WTC11 (cell line): Measurements from ENCODE around the gene ARHGAP23. TPM values are rescaled to one million over a fixed set of nuclear protein-coding genes. Genes with fewer than 3 reads are reported as not detected.

Experiments used
- ATAC-seq: fragments of 200-7000 bp; cut with Tn5 transposase; 2 replicates; pipeline ENCODE4 v1.10.0; 2021; ENCODE audit warnings: mild to moderate bottlenecking, moderate library complexity
- CTCF ChIA-PET: fragments of 300-600 bp; sonication (Branson Sonifier 250); formaldehyde crosslinking; loops from one replicate; lab custom pipeline; 2021; ENCODE audit warnings: antibody characterized with exemption; lab: Charles Lee
- POLR2A ChIA-PET: fragments of 350-600 bp; sonication (Branson Sonifier 250); formaldehyde crosslinking; loops from one replicate; lab custom pipeline; 2021; ENCODE audit warnings: antibody characterized with exemption; lab: Charles Lee
- DNase-seq: peaks from one replicate; pipeline ENCODE4 v3.0.0; 2021; ENCODE audit warnings: low spot score
- H3K27ac Mint-ChIP-seq: 2 replicates; pipeline ENCODE4 v1.8.0; 2021; ENCODE audit warnings: mixed read lengths
- H3K27me3 Mint-ChIP-seq: 2 replicates; pipeline ENCODE4 v1.8.0; 2021; ENCODE audit warnings: low read depth, mild to moderate bottlenecking, moderate library complexity, mixed read lengths
- H3K36me3 Mint-ChIP-seq: 2 replicates; pipeline ENCODE4 v1.8.0; 2021; ENCODE audit warnings: mixed read lengths
- H3K4me1 Mint-ChIP-seq: 2 replicates; pipeline ENCODE4 v1.8.0; 2022; ENCODE audit warnings: mixed read lengths
- H3K4me3 Mint-ChIP-seq: 2 replicates; pipeline ENCODE4 v1.8.0; 2021; ENCODE audit warnings: mild to moderate bottlenecking, moderate library complexity, mixed read lengths
- H3K9me3 Mint-ChIP-seq: 2 replicates; pipeline ENCODE4 v1.8.0; 2021; ENCODE audit warnings: mixed read lengths
- CBFB ChIP-seq: sonication (generic); formaldehyde crosslinking; IDR thresholded peaks from 2 replicates; pipeline ENCODE4 v1.8.1; 2022; ENCODE audit warnings: mild to moderate bottlenecking, low read depth, missing genetic modification reagents
- ELF4 ChIP-seq: sonication (generic); formaldehyde crosslinking; IDR thresholded peaks from 2 replicates; pipeline ENCODE4 v1.8.1; 2022; ENCODE audit warnings: low read depth, mild to moderate bottlenecking, moderate library complexity, missing genetic modification reagents
- ETV6 ChIP-seq: sonication (generic); formaldehyde crosslinking; IDR thresholded peaks from 2 replicates; pipeline ENCODE4 v1.8.1; 2022; ENCODE audit warnings: mild to moderate bottlenecking, missing genetic modification reagents
- GTF2I ChIP-seq: fragments of 250-450 bp; sonication (Bioruptor Pico); conservative IDR thresholded peaks from 2 replicates; pipeline ENCODE4 v1.4.0; 2021; ENCODE audit warnings: mild to moderate bottlenecking
- NR1H2 ChIP-seq: sonication (generic); formaldehyde crosslinking; IDR thresholded peaks from 2 replicates; pipeline ENCODE4 v1.9.0; 2021; ENCODE audit warnings: mild to moderate bottlenecking, moderate library complexity, missing genetic modification reagents
- PRRX2 ChIP-seq: fragments of 250-450 bp; sonication (Bioruptor Pico); IDR thresholded peaks from 2 replicates; pipeline ENCODE4 v1.8.0; 2021; ENCODE audit warnings: mild to moderate bottlenecking
- RELA ChIP-seq: sonication (generic); formaldehyde crosslinking; IDR thresholded peaks from 2 replicates; pipeline ENCODE4 v1.8.1; 2022; ENCODE audit warnings: missing genetic modification reagents, mild to moderate bottlenecking, borderline replicate concordance
- SP1 ChIP-seq: sonication (generic); formaldehyde crosslinking; conservative IDR thresholded peaks from 2 replicates; pipeline ENCODE4 v1.8.1; 2022; ENCODE audit warnings: missing genetic modification reagents
- TCF7 ChIP-seq: sonication (generic); formaldehyde crosslinking; IDR thresholded peaks from 2 replicates; pipeline ENCODE4 v1.8.0; 2022; ENCODE audit warnings: mild to moderate bottlenecking, low read depth, missing genetic modification reagents, moderate library complexity
- ZNF232 ChIP-seq: sonication (generic); formaldehyde crosslinking; IDR thresholded peaks from 2 replicates; pipeline ENCODE4 v1.8.0; 2022; ENCODE audit warnings: mild to moderate bottlenecking, missing genetic modification reagents
- ZNF416 ChIP-seq: fragments of 250-450 bp; sonication (Bioruptor Pico); IDR thresholded peaks from 2 replicates; pipeline ENCODE4 v1.9.0; 2021; ENCODE audit warnings: mild to moderate bottlenecking, inconsistent platforms
- total RNA-seq: library from RNA; stranded (reverse); gene quantifications from 3 replicates; pipeline ENCODE4 v1.2.3, GENCODE V29; 2021
- TF ChIP-seq, protein P1 (sequence below): fragments of 200-600 bp; IDR thresholded peaks from 2 replicates; pipeline ENCODE4 v1.8.0; 2022; ENCODE audit warnings: antibody characterized with exemption
- TF ChIP-seq, protein P2 (sequence below): sonication (generic); formaldehyde crosslinking; IDR thresholded peaks from 2 replicates; pipeline ENCODE4 v1.8.0; 2023; ENCODE audit warnings: missing genetic modification reagents
- TF ChIP-seq, protein P3 (sequence below): sonication (generic); formaldehyde crosslinking; IDR thresholded peaks from 2 replicates; pipeline ENCODE4 v1.8.1; 2022; ENCODE audit warnings: low read depth, mild to moderate bottlenecking, moderate library complexity, missing genetic modification reagents, borderline replicate concordance
- TF ChIP-seq, protein P4 (sequence below): sonication (generic); formaldehyde crosslinking; IDR thresholded peaks from 2 replicates; pipeline ENCODE4 v1.8.0; 2022; ENCODE audit warnings: mild to moderate bottlenecking, missing genetic modification reagents
- TF ChIP-seq, protein P5 (sequence below): sonication (generic); formaldehyde crosslinking; IDR thresholded peaks from 2 replicates; pipeline ENCODE4 v1.8.1; 2023; ENCODE audit warnings: mild to moderate bottlenecking, missing genetic modification reagents, moderate library complexity
- TF ChIP-seq, protein P6 (sequence below): fragments of 250-450 bp; sonication (Bioruptor Pico); IDR thresholded peaks from 2 replicates; pipeline ENCODE4 v1.8.0; 2021; ENCODE audit warnings: mild to moderate bottlenecking

ARHGAP23 gene
- total RNA-seq, 1 experiment from 2014 or later, result 66.0 TPM

DNA sequence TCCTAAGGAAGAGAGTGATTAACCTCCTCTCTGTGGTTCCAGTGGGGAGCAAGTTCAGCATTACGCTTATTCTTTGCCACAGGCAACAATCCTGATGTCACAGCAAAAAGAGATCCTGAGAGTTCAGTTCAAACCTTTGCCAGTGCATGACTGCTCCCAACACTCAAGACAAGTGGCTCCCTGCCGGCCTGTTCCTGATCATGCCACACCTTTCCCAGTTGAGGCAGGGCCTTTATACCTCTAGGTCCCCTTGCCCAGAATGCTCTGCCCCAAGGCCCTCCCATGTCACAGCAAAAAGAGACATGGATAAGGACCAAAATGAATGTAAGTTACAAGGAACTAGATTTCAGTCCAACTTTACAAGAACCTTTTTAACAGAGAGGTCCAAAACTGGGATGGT lies 31.0 kb upstream of the ARHGAP23 start:
- Mint-ChIP-seq H3K4me3 (no peak overlapping the region), H3K9me3 (no peaks in the 10 kb centered on the region), H3K4me1 (peaks cover 5% of the 10 kb centered on the region; the same call in 1 of the 2 replicates), H3K27ac (no peak overlapping the region; the same call in 1 of the 2 replicates), H3K36me3 (peaks cover 61% of the 10 kb centered on the region), H3K27me3 (no peaks in the 10 kb centered on the region)
- DNase-seq, result no peak
- POLR2A ChIA-PET, result no interaction called here
- CTCF ChIA-PET, result no interaction called here
- no peak for ATAC-seq
- TF ChIP-seq PRRX2 (CRISPR knock-in tag) (no peak), NR1H2 (no peak)

DNA sequence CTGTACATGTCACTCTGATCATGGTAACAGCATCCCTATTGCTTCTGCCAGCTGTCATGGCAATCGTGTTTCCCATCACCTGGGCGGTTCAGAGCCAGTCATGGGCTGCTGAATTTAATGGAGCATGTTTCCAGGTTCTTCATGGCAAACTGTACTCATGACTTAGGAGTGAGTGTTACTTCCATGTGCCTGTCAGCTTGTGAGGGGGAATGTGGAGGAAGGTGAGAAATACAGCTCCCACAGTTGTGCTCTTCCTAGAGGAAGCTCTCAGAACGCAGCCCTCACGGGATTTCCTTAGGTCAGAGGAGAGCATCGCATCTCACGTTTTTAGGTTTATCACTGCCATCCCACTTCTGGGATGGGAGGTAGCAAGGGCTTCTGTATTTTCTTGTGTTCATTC lies 28.0 kb upstream of the ARHGAP23 start:
- CTCF ChIA-PET, result interaction anchor here (0.5 to 1.0 kb wide), 3 partner anchors 38 to 76 kb away, joined by 3 to 4 read pairs (median 3); no protein-coding TSS in a partner anchor
- no peak overlapping the region for H3K27ac Mint-ChIP-seq
- POLR2A ChIA-PET, result interaction anchor here (0.9 kb wide), 1 partner anchor 51 kb away, joined by 3 read pairs; no protein-coding TSS in a partner anchor

DNA sequence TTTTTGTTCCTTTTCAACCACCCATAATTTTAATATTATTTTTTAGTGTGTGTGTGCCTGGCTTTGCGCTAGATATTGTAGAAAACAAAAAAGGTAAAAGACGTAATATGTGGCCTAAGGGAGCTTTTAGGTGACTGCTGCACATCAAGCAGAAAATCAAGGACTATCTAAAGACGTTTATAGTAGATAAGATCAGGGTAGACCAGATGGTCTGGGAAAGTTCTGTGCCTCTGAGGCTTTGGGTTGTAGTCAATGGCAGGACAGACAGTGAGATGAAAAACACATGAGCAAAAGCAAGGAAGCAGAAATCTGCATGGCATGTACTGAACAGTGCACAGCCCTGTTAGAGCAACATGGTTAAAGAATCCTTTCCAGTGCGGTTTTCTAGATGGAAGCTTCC lies 26.8 kb upstream of the ARHGAP23 start:
- ChIA-PET POLR2A (no interaction called here), CTCF (interaction anchor here (1.0 to 4.3 kb wide), 4 partner anchors 12 to 69 kb away, joined by 3 to 62 read pairs (median 22); no protein-coding TSS in a partner anchor)
- Mint-ChIP-seq H3K27ac (no peak overlapping the region), H3K27me3 (no peaks in the 10 kb centered on the region), H3K4me3 (no peak overlapping the region), H3K9me3 (no peaks in the 10 kb centered on the region), H3K36me3 (peaks cover 43% of the 10 kb centered on the region), H3K4me1 (peaks cover 37% of the 10 kb centered on the region)
- ATAC-seq (no peak), DNase-seq (no peak)
- TF ChIP-seq ELF4 (CRISPR knock-in tag), result no peak
- TF ChIP-seq TCF7 (CRISPR knock-in tag), result no peak
- no peak for TF ChIP-seq ZNF416
- TF ChIP-seq, protein P1, sequence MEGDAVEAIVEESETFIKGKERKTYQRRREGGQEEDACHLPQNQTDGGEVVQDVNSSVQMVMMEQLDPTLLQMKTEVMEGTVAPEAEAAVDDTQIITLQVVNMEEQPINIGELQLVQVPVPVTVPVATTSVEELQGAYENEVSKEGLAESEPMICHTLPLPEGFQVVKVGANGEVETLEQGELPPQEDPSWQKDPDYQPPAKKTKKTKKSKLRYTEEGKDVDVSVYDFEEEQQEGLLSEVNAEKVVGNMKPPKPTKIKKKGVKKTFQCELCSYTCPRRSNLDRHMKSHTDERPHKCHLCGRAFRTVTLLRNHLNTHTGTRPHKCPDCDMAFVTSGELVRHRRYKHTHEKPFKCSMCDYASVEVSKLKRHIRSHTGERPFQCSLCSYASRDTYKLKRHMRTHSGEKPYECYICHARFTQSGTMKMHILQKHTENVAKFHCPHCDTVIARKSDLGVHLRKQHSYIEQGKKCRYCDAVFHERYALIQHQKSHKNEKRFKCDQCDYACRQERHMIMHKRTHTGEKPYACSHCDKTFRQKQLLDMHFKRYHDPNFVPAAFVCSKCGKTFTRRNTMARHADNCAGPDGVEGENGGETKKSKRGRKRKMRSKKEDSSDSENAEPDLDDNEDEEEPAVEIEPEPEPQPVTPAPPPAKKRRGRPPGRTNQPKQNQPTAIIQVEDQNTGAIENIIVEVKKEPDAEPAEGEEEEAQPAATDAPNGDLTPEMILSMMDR, result no peak
- no peak for TF ChIP-seq CBFB (CRISPR knock-in tag)
- TF ChIP-seq, protein P2, sequence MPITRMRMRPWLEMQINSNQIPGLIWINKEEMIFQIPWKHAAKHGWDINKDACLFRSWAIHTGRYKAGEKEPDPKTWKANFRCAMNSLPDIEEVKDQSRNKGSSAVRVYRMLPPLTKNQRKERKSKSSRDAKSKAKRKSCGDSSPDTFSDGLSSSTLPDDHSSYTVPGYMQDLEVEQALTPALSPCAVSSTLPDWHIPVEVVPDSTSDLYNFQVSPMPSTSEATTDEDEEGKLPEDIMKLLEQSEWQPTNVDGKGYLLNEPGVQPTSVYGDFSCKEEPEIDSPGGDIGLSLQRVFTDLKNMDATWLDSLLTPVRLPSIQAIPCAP (CRISPR knock-in tag), result no peak

More for the DNA sequence above, 28.0 kb upstream of the ARHGAP23 start:
- DNase-seq, result no peak
- Mint-ChIP-seq H3K9me3 (no peaks in the 10 kb centered on the region), H3K4me3 (no peak overlapping the region), H3K4me1 (peaks cover 31% of the 10 kb centered on the region), H3K36me3 (peaks cover 54% of the 10 kb centered on the region), H3K27me3 (no peaks in the 10 kb centered on the region)
- ATAC-seq, result no peak
- TF ChIP-seq ELF4 (CRISPR knock-in tag), result no peak
- no peak for TF ChIP-seq GTF2I (CRISPR knock-in tag)
- TF ChIP-seq ZNF232 (CRISPR knock-in tag), result no peak
- TF ChIP-seq SP1, result no peak
- TF ChIP-seq, protein P3, sequence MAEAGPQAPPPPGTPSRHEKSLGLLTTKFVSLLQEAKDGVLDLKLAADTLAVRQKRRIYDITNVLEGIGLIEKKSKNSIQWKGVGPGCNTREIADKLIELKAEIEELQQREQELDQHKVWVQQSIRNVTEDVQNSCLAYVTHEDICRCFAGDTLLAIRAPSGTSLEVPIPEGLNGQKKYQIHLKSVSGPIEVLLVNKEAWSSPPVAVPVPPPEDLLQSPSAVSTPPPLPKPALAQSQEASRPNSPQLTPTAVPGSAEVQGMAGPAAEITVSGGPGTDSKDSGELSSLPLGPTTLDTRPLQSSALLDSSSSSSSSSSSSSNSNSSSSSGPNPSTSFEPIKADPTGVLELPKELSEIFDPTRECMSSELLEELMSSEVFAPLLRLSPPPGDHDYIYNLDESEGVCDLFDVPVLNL, result no peak
- TF ChIP-seq, protein P4, sequence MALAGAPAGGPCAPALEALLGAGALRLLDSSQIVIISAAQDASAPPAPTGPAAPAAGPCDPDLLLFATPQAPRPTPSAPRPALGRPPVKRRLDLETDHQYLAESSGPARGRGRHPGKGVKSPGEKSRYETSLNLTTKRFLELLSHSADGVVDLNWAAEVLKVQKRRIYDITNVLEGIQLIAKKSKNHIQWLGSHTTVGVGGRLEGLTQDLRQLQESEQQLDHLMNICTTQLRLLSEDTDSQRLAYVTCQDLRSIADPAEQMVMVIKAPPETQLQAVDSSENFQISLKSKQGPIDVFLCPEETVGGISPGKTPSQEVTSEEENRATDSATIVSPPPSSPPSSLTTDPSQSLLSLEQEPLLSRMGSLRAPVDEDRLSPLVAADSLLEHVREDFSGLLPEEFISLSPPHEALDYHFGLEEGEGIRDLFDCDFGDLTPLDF (CRISPR knock-in tag), result no peak
- no peak for TF ChIP-seq ETV6 (CRISPR knock-in tag)

DNA sequence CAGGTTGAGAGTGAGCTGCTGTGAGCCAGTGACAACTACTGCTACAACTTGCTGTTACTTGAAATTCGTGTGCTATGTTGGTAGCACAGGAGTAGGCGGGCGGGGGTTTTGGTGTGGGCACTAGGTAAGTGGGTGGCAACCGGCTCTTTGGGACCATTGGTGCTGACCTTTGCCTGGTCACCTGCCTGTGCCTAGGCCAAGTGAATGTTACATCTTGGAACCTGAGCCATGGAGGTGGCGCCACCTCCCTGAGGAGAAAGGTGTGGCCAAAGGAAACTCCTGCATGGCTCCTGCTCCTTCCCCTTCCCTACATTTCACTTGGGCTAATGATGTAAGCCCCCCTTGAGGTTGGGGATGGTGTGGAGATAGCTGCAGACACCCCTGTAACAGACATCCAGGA lies 25.4 kb upstream of the ARHGAP23 start:
- DNase-seq (no peak), ATAC-seq (peak; percentile 32)
- H3K36me3 Mint-ChIP-seq, result peaks cover 34% of the 10 kb centered on the region
- TF ChIP-seq, protein P5, sequence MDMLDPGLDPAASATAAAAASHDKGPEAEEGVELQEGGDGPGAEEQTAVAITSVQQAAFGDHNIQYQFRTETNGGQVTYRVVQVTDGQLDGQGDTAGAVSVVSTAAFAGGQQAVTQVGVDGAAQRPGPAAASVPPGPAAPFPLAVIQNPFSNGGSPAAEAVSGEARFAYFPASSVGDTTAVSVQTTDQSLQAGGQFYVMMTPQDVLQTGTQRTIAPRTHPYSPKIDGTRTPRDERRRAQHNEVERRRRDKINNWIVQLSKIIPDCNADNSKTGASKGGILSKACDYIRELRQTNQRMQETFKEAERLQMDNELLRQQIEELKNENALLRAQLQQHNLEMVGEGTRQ (CRISPR knock-in tag), result no peak
- TF ChIP-seq, protein P6, sequence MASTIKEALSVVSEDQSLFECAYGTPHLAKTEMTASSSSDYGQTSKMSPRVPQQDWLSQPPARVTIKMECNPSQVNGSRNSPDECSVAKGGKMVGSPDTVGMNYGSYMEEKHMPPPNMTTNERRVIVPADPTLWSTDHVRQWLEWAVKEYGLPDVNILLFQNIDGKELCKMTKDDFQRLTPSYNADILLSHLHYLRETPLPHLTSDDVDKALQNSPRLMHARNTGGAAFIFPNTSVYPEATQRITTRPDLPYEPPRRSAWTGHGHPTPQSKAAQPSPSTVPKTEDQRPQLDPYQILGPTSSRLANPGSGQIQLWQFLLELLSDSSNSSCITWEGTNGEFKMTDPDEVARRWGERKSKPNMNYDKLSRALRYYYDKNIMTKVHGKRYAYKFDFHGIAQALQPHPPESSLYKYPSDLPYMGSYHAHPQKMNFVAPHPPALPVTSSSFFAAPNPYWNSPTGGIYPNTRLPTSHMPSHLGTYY, result no peak
- TF ChIP-seq RELA (CRISPR knock-in tag), result no peak
- TF ChIP-seq, protein P2 (CRISPR knock-in tag), result no peak
- TF ChIP-seq, all 79 proteins: peak for 0
- Mint-ChIP-seq H3K27me3 (no peaks in the 10 kb centered on the region), H3K9me3 (no peaks in the 10 kb centered on the region), H3K27ac (peak overlapping the region; percentile 70; the same call in 1 of the 2 replicates), H3K4me3 (no peak overlapping the region), H3K4me1 (peaks cover 37% of the 10 kb centered on the region)
- CTCF ChIA-PET, result interaction anchor here (0.7 to 4.3 kb wide), 22 partner anchors 10 to 260 kb away, joined by 3 to 62 read pairs (median 6); partner anchors contain the start of gene SOCS7
- POLR2A ChIA-PET, result interaction anchor here (0.5 to 1.4 kb wide), 4 partner anchors 9 to 79 kb away, joined by 4 to 10 read pairs (median 4); no protein-coding TSS in a partner anchor
